ENCODE data around the gene MICAL2.

MICAL2 gene

DNA sequence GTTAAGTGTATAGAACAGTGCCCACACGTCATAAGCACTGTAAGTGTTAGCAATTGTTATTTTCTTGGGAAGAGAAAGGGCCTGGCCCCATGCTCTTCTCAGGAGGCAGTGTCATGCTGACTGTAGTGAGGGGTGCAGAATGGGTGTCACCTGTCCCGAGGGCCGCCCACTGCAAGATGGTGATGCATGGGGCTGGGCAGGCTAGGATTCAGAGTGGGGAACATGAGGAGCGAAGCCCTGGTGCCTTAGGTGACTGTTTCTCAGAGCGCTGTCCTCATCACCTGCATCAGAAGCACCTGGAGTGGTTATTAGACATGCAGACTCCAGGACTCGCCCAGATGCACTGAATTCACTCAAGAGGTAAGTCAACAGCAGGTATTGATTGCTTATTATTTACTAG, 166.0 kb downstream of the MICAL2 start:
- H3K27ac ChIP-seq: no peak overlapping the region
- no peak for DNase-seq (ENCODE audit: low read depth, low spot score)
- TF ChIP-seq EZH2 (IDR thresholded peaks at IDR 0.05): no peak

GRCh38 chr11:12276831-12277475, 166.6 kb downstream of the MICAL2 start:
- H3K9me3 ChIP-seq (ENCODE audit: low read depth, low read length): no peaks in the 10 kb centered on the region
- no peak overlapping the region for H3K4me3 ChIP-seq
- no peaks in the 10 kb centered on the region for H3K36me3 ChIP-seq (ENCODE audit: insufficient read depth, low read length)
- H3K27ac ChIP-seq: no peak overlapping the region
- TF ChIP-seq EZH2 (IDR thresholded peaks at IDR 0.05) (no peak), FOXP2 (optimal IDR thresholded peaks at IDR 0.05; ENCODE audit: control extremely low read depth, extremely low read length, insufficient read depth) (no peak), POLR2AphosphoS5 (IDR thresholded peaks at IDR 0.05; ENCODE audit: borderline replicate concordance, low read depth, low read length) (no peak)
- no peak overlapping the region for H3K9ac ChIP-seq (ENCODE audit: insufficient read length)
- DNase-seq (ENCODE audit: low read depth, low spot score): no peak

More for the DNA sequence above, 166.0 kb downstream of the MICAL2 start:
- H3K9ac ChIP-seq (ENCODE audit: insufficient read length): no peak overlapping the region
- no peaks in the 10 kb centered on the region for H3K36me3 ChIP-seq (ENCODE audit: insufficient read depth, low read length)
- no peak overlapping the region for H3K4me3 ChIP-seq
- no peaks in the 10 kb centered on the region for H3K9me3 ChIP-seq (ENCODE audit: low read depth, low read length)

- TF ChIP-seq EZH2 (IDR thresholded peaks at IDR 0.05) (no peak), POLR2AphosphoS5 (IDR thresholded peaks at IDR 0.05; ENCODE audit: borderline replicate concordance, low read depth, low read length) (no peak), FOXP2 (optimal IDR thresholded peaks at IDR 0.05; ENCODE audit: control extremely low read depth, extremely low read length, insufficient read depth) (no peak)
- H3K27ac ChIP-seq: no peak overlapping the region
- DNase-seq (ENCODE audit: low read depth, low spot score): no peak
Measured at GRCh38 chr11:12278766-12279671, 168.6 kb downstream of the MICAL2 start.

GRCh38 chr11:12279672-12280108, 169.3 kb downstream of the MICAL2 start:
- H3K9ac ChIP-seq (ENCODE audit: insufficient read length): no peak overlapping the region
- TF ChIP-seq FOXP2 (optimal IDR thresholded peaks at IDR 0.05; ENCODE audit: control extremely low read depth, extremely low read length, insufficient read depth) (no peak), EZH2 (IDR thresholded peaks at IDR 0.05) (no peak), POLR2AphosphoS5 (IDR thresholded peaks at IDR 0.05; ENCODE audit: borderline replicate concordance, low read depth, low read length) (no peak)
- no peaks in the 10 kb centered on the region for H3K9me3 ChIP-seq (ENCODE audit: low read depth, low read length)
- H3K4me3 ChIP-seq: no peak overlapping the region
- H3K36me3 ChIP-seq (ENCODE audit: insufficient read depth, low read length): no peaks in the 10 kb centered on the region
- no peak overlapping the region for H3K27ac ChIP-seq
- DNase-seq (ENCODE audit: low read depth, low spot score): no peak

More at GRCh38 chr11:12278766-12279671, 168.6 kb downstream of the MICAL2 start:
- H3K9me3 ChIP-seq (ENCODE audit: low read depth, low read length): no peaks in the 10 kb centered on the region
- H3K9ac ChIP-seq (ENCODE audit: insufficient read length): no peak overlapping the region
- no peak overlapping the region for H3K4me3 ChIP-seq
- H3K36me3 ChIP-seq (ENCODE audit: insufficient read depth, low read length): no peaks in the 10 kb centered on the region

DNA sequence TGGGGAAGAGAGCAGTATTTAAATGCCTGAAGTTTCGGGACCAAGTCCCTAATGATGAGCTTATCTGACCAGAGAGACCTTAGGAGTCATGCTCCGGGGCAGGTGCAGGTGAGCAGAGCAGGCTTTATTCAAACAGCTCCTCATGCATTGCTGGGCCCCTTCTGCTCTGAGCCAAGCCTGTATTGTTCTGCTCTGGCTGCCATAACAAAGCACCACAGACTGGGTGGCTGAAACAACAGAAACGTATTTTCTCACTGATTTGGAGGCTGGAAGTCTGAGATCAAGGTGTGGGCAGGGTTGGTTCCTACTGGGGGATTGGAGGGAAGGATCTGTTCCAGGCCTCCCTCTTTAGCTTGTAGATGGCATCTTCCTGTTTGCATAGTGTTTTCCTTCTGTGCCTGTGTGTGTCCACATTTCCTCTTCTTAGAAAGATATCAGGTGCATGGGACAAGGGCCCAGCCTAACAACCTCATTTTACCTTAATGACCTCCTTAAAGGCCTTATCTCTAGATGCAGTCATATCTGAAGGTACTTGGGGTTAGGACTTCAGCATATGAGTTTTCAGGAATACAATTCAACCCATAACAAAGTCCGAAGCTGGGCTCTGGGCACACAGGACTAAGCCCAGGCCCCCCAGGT, 169.9 kb downstream of the MICAL2 start:
- H3K9ac ChIP-seq (ENCODE audit: insufficient read length): no peak overlapping the region
- H3K36me3 ChIP-seq (ENCODE audit: insufficient read depth, low read length): no peaks in the 10 kb centered on the region
- H3K4me3 ChIP-seq: no peak overlapping the region
- TF ChIP-seq POLR2AphosphoS5 (IDR thresholded peaks at IDR 0.05; ENCODE audit: borderline replicate concordance, low read depth, low read length) (no peak), EZH2 (IDR thresholded peaks at IDR 0.05) (no peak), FOXP2 (optimal IDR thresholded peaks at IDR 0.05; ENCODE audit: control extremely low read depth, extremely low read length, insufficient read depth) (no peak)
- no peaks in the 10 kb centered on the region for H3K9me3 ChIP-seq (ENCODE audit: low read depth, low read length)
- H3K27ac ChIP-seq: no peak overlapping the region
- DNase-seq (ENCODE audit: low read depth, low spot score): no peak

- no peaks in the 10 kb centered on the region for H3K9me3 ChIP-seq (ENCODE audit: low read depth, low read length)
- TF ChIP-seq FOXP2 (optimal IDR thresholded peaks at IDR 0.05; ENCODE audit: control extremely low read depth, extremely low read length, insufficient read depth): no peak
- no peak for TF ChIP-seq EZH2 (IDR thresholded peaks at IDR 0.05)
- no peak for TF ChIP-seq POLR2AphosphoS5 (IDR thresholded peaks at IDR 0.05; ENCODE audit: borderline replicate concordance, low read depth, low read length)
- DNase-seq (ENCODE audit: low read depth, low spot score): no peak
- H3K27ac ChIP-seq: no peak overlapping the region
- H3K4me3 ChIP-seq: no peak overlapping the region
- no peaks in the 10 kb centered on the region for H3K36me3 ChIP-seq (ENCODE audit: insufficient read depth, low read length)
- H3K9ac ChIP-seq (ENCODE audit: insufficient read length): no peak overlapping the region
Measured at GRCh38 chr11:12280838-12281565, 170.6 kb downstream of the MICAL2 start.

DNA sequence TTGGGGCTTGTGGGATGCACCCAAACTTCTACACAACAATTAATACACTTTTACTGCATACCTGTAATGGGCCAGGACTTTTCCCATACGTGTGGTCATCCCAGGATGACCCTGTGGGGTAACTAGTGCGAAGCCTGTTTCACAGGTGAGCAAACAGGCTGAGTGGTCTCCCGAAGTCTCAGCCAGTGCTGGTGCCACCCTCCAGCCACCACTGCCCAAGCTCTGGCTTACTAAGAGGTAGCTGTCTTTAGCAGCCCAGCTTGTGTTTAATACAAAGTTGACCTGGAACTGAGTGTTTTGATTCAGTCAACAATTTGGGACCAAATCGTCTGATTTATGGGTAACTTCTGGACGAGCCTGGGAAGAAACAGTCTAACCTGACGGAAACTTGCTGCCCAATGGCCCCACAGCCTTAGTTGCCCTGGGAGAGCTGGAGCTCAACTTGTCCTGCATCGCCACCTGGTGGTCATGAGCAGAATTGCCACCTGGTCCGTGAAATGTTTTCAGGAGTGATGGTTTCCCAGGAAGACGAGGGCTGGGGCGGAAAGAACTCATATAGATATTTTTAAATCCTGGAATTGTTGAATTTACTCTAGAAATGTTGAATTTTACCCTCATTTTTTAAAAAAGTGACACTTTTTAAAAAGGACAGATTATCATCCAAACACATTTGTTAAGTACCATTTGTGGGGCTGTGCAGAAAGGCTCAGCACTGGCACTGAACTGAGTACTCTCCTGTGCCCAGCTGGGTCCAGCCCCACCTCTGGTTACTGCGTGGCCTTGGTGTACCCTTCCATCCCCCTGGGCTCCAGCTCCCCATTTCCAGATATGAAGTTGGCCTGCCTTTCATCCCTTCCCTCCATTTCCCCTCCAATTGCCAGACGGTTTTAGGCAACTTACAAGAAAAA, 171.4 kb downstream of the MICAL2 start:
- H3K4me3 ChIP-seq: no peak overlapping the region
- TF ChIP-seq POLR2AphosphoS5 (IDR thresholded peaks at IDR 0.05; ENCODE audit: borderline replicate concordance, low read depth, low read length): no peak
- no peak for TF ChIP-seq FOXP2 (optimal IDR thresholded peaks at IDR 0.05; ENCODE audit: control extremely low read depth, extremely low read length, insufficient read depth)
- no peak for TF ChIP-seq EZH2 (IDR thresholded peaks at IDR 0.05)
- no peaks in the 10 kb centered on the region for H3K36me3 ChIP-seq (ENCODE audit: insufficient read depth, low read length)
- no peak overlapping the region for H3K9ac ChIP-seq (ENCODE audit: insufficient read length)
- no peak overlapping the region for H3K27ac ChIP-seq
- H3K9me3 ChIP-seq (ENCODE audit: low read depth, low read length): no peaks in the 10 kb centered on the region
- DNase-seq (ENCODE audit: low read depth, low spot score): peak; percentile 26
